ENCODE results near the gene WDFY2. TPM values are rescaled to one million over a fixed set of nuclear protein-coding genes. Genes with fewer than 3 reads are reported as not detected.

The WDFY2 gene
- total RNA-seq, 1 experiment from 2014 or later: 26.4 TPM

- Histone ChIP-seq H2BK20ac (ENCODE audit: low read depth, low read length, poor library complexity, severe bottlenecking) (no peak overlapping the region), H4K8ac (replicated peaks; ENCODE audit: insufficient read length, low read depth, low read length) (no peak overlapping the region), H4K91ac (ENCODE audit: insufficient read length, low read depth, low read length) (no peak overlapping the region), H4K20me1 (ENCODE audit: control insufficient read depth, insufficient read depth, insufficient read length) (no peaks in the 10 kb centered on the region), H3K9me3 (ENCODE audit: control insufficient read depth, low read depth, low read length) (no peaks in the 10 kb centered on the region), H3K23ac (ENCODE audit: insufficient read length, low read depth, low read length) (no peak overlapping the region), H3T11ph (ENCODE audit: low read length) (no peak overlapping the region), H4K5ac (ENCODE audit: insufficient read length, low read depth, low read length) (no peak overlapping the region), H3K14ac (ENCODE audit: insufficient read depth, low read length) (no peak overlapping the region), H3K4ac (ENCODE audit: low read depth, low read length) (no peak overlapping the region), H3K23me2 (ENCODE audit: insufficient read length, low read depth, low read length, poor library complexity, severe bottlenecking) (no peaks in the 10 kb centered on the region), H3K9ac (ENCODE audit: extremely low read depth, insufficient read length, low read length) (no peak overlapping the region), H2AFZ (ENCODE audit: low read length) (no peak overlapping the region), H3K56ac (ENCODE audit: insufficient read length, low read depth, low read length) (no peak overlapping the region), H3K4me1 (ENCODE audit: insufficient read depth, low read length) (no peaks in the 10 kb centered on the region), H3K79me2 (ENCODE audit: insufficient read depth, low read length) (no peaks in the 10 kb centered on the region), H3K27ac (ENCODE audit: insufficient read length, low read depth, low read length) (no peak overlapping the region), H2BK120ac (ENCODE audit: low read depth, low read length, poor library complexity, severe bottlenecking) (no peak overlapping the region), H3K18ac (ENCODE audit: insufficient read length, low read depth, low read length) (no peak overlapping the region), H2AK5ac (ENCODE audit: insufficient read length, low read length) (no peak overlapping the region), H3K79me1 (ENCODE audit: insufficient read depth, low read depth, low read length, poor library complexity, severe bottlenecking) (no peaks in the 10 kb centered on the region), H3K4me2 (ENCODE audit: insufficient read depth, insufficient read length, low read length) (no peak overlapping the region), H2BK15ac (ENCODE audit: low read depth, low read length) (no peak overlapping the region), H2BK5ac (ENCODE audit: insufficient read length, low read length) (no peak overlapping the region), H2BK12ac (ENCODE audit: insufficient read length, low read depth, low read length) (no peak overlapping the region), H3K27me3 (ENCODE audit: insufficient read depth, low read length) (no peaks in the 10 kb centered on the region)
- no peak overlapping the region for H3K27ac Mint-ChIP-seq
- H3K36me3 Mint-ChIP-seq (ENCODE audit: insufficient read depth in 1 of 3, low read depth in 3 of 3): peaks cover 16 to 27% (median 19%) of the 10 kb centered on the region in 3 experiments; a peak in 6 of 7 replicates
- H3K4me3 Mint-ChIP-seq: no peak overlapping the region
- no CpG with 5 or more reads among the region's 3 CpGs for WGBS (ENCODE audit: extremely low coverage, insufficient read length, low lambda C conversion rate)
- no peaks in the 10 kb centered on the region for H3K4me1 Mint-ChIP-seq
- no peak for TF ChIP-seq CTCF (conservative IDR thresholded peaks at IDR 0.05)
- DNase-seq: no peak
- H3K27me3 Mint-ChIP-seq (ENCODE audit: low read depth): no peaks in the 10 kb centered on the region
- peaks cover 17% of the 10 kb centered on the region in 2 experiments for H3K9me3 Mint-ChIP-seq
These were observed 114.1 kb downstream of the WDFY2 start for GRCh38 chr13:51698352-51698751.
